Medulla oblongata (tissue), 1 donor: Measurements from ENCODE around the gene RRP1.

Experiments used
- DNase-seq: peaks from one replicate; pipeline ENCODE4 v3.0.0-alpha.2; 2015; ENCODE audit errors: extremely low spot score

RRP1 gene

DNA sequence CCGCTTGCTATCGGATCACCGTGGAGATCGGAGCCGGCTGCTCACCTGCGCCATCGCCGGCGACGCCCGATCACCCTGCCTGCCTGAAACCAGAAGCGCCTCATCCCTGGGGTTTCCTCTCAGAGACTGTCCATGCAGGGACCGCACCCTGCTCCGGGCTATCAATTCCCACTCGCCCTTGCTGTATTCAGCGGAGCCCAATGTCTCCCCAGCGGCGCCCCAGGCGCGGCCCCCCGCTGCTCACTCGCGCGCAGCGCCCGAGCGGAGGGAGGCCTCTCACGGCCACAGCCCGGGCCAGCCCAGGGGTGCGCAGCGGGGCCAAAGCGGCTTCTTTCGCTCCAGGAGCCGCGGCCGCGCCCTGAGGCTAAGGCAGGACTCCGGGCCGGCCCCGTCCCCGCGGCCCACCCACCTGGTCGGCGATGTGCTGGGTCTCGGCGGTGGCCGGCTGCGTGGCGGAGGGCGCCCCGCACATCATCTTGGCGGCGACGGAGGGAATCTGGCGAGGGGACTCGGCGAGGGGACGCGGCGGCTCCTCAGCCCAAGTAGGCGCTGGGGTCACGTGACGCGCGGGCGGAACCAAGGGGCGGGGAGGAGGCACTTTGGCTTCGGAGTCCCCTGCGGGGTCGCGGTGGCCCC is 13.5 kb upstream of the RRP1 start, which contains the start of gene CSTB:
CSTB (minus strand) TSS at position 514 of the 636 bp plus-strand sequence; CDS start at position 475, 39 bp downstream.
- peak; percentile 81 for DNase-seq

- no peak for DNase-seq
These were observed 11.4 kb upstream of the RRP1 start for GRCh38 chr21:43777953-43778352.

DNA sequence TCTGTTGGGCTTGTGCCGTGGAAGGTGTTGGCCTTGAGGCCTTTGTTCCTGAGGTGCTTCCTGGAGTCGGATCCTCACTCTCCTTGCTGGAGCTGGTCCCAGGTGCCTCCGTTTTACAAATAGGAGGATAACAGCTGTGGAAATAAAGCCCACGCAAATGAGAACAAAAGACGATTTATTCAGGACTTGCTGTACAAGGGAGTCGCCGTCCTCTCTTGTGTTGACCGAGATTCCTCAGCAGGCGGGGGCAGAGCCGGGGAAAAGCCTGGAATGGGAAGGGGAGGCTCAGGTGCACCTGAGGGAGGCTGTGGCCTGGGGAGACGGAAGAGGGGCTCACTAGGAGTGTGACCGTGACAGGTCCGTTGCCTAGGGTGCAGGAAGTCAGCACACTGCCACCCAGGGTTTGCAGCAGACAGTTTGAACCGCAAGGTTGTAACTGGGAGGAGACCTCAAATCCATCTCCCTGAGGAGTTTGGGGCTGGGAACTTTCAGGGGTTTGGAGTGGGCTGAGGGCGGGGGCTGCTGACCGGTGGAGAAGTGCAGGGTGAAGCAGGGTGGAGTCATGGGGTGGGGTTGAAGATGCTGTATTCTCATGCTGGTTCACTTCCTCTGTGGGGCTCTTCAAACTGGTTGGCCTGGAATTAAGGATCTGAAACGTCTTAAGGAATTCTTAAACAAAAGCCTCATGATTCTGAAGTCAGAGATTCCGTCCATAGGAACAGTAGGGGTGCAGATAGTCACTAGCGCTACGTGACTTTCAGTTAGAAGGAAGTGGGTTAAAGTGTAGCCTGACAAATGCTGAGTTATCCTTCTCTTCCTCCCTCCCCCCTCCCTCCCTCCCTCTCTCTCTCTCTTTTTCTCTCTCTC is 10.7 kb upstream of the RRP1 start:
- DNase-seq, result peak; percentile 27

GRCh38 chr21:43779660-43780059 is 9.7 kb upstream of the RRP1 start:
- no peak for DNase-seq

DNA sequence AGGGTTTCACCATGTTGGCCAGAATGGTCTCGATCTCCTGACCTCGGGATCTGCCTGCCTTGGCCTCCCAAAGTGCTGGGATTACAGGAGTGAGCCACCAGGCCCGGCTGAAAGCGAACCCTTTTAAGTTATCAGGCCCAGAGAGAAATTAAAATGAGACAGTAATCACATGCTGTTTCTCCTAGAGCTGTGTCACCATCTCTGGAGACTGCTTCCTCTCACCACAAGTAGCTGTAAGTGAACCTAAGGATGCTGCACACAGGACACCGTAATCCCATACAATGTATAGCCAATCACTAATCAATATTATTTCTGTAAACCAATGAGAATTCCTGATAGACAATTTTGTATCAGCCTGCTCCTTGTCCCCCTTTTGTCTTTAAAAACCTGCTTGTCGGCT is 7.5 kb upstream of the RRP1 start:
- DNase-seq, result no peak

DNA sequence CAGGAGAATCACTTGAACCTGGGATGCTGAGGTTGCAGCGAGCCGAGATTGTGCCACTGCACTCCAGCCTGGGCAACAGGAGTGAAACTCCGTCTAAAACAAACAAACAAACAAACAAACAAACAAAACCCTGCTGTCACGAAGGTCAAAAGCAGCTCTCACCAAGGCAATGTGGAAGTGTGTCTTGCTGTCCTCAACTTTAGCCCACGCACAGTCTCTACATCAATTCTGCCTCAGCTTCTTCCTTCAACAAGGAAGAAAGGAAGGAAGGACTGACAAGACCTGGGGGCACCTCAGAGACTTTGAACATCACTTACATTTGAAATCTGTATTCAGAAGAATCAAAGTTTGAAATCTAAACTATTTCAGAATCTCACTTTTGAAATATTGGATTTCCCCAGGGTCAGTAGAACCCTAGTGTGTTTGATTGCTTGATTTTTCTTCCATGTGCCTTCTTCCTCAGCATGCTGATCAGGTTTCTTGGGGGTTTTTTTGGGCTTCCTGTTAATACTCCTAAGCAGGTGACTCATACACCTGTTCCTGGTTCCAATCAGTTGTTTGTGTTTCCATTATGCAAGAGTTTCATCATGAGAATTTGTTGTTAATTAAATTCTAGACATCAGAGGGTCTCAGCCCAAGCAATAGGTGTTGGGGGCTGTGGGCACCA is 6.8 kb upstream of the RRP1 start:
- DNase-seq, result no peak

GRCh38 chr21:43783098-43783700 is 6.2 kb upstream of the RRP1 start:
- DNase-seq, result no peak

DNA sequence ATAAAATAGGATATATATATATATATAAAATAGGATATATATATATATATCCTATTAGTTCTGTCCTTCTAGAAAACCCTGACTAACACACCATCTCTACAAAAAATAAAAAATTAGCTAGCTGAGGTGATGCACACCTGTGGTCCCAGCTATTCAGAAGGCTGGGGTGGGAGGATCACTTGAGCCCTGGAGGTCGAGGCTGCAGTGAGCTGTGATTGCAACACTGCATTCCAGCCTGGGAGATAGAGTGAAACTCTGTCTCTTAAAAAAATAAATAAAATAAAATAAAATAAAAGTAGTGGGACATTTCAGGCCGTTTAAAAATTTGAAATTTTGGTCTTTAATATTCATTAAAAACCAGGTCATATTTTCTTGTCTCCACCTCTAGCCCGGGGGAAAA is 4.2 kb upstream of the RRP1 start:
- no peak for DNase-seq

GRCh38 chr21:43786300-43786806 is 3.0 kb upstream of the RRP1 start:
- no peak for DNase-seq

DNA sequence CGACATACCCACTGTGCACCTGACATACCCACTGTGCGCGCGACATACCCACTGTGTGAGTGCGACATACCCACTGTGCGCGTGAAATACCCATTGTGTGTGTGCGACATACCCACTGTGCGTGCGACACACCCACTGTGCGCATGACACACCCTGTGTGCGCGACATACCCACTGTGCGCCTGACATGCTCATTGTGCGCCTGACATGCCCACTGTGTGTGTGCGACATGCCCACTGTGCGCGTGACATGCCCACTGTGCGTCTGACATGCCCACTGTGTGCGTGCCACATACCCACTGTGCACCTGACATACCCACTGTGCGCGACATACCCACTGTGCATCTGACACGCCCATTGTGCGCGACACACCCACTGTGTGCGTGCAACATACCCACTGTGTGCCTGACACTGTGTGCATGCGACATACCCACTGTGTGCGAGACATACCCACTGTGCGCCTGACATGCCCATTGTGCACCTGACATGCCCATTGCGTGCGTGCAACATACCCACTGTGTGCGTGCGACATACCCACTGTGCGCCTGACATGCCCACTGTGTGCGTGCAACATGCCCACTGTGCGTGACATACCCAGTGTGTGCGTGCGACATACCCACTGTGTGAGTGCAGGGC is 2.5 kb upstream of the RRP1 start:
- no peak for DNase-seq

GRCh38 chr21:43790010-43790524 is 690 bp downstream of the RRP1 start:
- DNase-seq, result no peak

DNA sequence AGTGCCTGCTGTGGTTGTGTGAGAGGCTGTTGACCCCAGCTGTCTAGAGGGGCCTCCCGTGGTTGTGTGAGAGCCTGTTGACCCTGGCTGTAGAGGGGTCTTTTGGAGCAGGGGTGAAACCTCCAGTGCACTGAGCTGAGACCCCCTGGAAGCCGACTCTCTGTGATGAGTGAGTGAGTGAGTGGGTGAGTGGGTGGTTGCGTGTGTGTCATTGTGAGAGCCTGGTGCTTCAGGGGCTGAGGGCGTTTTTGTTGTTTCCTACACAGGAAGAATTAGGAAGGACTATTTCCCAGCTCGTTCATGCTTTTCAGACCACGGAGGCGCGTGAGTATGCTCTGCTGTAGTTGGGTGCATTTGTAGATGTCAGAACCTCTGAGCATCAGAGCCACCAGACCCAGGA is 3.0 kb downstream of the RRP1 start:
- no peak for DNase-seq

DNA sequence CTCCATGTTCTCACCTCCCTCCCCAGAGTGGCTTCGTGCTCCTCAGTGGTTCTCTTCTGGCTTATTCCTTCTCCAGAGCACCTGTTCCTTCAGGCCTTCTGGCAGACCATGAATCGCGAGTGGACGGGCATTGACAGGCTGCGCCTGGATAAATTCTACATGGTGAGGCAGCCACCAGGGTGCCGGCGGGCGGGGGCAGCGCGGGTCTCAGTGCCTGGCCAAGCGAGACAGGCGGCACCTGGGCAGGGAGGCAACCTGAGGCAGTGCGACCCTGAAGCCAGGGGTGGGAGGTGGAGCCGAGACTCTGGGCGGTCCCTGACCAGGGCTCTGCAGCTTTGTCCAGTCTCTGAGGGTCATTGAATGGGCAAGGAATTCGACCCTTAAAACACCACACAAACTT is 3.9 kb downstream of the RRP1 start:
- no peak for DNase-seq

DNA sequence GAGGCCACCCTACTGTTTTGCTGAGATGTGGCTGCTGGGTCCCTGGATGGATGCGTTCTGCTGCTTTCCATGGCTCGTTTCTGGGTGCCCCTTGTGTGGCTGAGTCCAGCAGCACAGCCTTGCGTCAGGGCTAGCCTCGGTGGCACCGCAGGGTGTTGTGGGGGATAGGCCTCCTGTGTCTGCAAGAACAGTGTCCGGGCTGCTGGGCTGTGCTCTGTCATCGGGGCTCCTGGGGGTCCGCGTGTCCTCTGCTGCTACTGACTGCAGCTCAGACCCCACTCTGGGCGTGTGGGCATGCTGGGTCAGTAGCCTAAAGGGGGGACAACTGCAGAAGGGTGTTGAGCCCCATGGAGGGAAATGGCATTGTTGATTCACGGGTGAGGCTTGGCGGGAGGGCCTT is 4.9 kb downstream of the RRP1 start:
- DNase-seq, result no peak

DNA sequence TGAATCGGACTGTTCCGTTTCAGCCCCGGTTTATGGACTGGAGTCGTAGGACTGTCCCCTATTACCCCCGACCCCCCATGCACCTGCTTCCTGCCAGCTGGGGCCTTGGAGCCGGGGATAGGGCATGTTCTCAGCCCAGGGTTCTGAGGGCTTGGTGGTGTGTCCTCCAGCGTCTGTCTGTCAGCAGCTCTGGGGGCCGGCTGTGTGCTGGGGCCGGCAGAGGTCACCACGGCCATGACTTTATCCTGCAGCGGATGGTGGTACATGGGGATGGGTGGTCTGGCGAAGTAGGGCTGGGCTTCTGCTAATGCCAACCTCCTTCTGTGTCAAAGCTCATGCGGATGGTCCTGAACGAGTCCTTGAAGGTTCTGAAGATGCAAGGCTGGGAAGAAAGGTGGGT is 5.5 kb downstream of the RRP1 start:
- DNase-seq, result no peak

- no peak for DNase-seq
These were observed 8.0 kb downstream of the RRP1 start for GRCh38 chr21:43797415-43797814.

GRCh38 chr21:43797925-43798715 is 8.7 kb downstream of the RRP1 start:
- no peak for DNase-seq

GRCh38 chr21:43799301-43799840 is 10.0 kb downstream of the RRP1 start:
- DNase-seq, result no peak

GRCh38 chr21:43800124-43800523 is 10.7 kb downstream of the RRP1 start:
- DNase-seq, result no peak

GRCh38 chr21:43800566-43800965 is 11.2 kb downstream of the RRP1 start:
- no peak for DNase-seq
